Suprapubic skin (tissue), 4 donors: Measurements from ENCODE around the gene PTBP1. TPM values are rescaled to one million over a fixed set of nuclear protein-coding genes. Genes with fewer than 3 reads are reported as not detected.

Experiments
- DNase-seq, 2 donors: peaks; one replicate each; pipeline ENCODE4 v3.0.0-alpha.2; 2019; ENCODE audit warnings: low spot score in 2 of 2
- H3K27ac ChIP-seq: fragments of 200-600 bp; sonication (generic); one replicate; pipeline ENCODE4 v1.5.1; 2019
- H3K27me3 ChIP-seq: fragments of 200-600 bp; sonication (generic); one replicate; pipeline ENCODE4 v1.5.1; 2019
- H3K36me3 ChIP-seq: fragments of 200-600 bp; sonication (generic); one replicate; pipeline ENCODE4 v1.5.1; 2019
- H3K4me1 ChIP-seq: fragments of 200-600 bp; sonication (generic); one replicate; pipeline ENCODE4 v1.5.1; 2019
- H3K4me3 ChIP-seq: fragments of 200-600 bp; sonication (generic); one replicate; pipeline ENCODE4 v1.5.1; 2019; ENCODE audit warnings: mild to moderate bottlenecking
- H3K9me3 ChIP-seq: fragments of 200-600 bp; sonication (generic); one replicate; pipeline ENCODE4 v1.5.1; 2019
- CTCF ChIP-seq, 2 donors: fragments of 200-600 bp in 1 of 2; fragments of 450-650 bp in 1 of 2; sonication (generic) in 1 of 2; IDR thresholded peaks; one replicate each; pipeline ENCODE4 v1.5.1; 2016 to 2019; ENCODE audit warnings: antibody characterized with exemption in 2 of 2, mild to moderate bottlenecking in 1 of 2, moderate library complexity in 1 of 2
- EP300 ChIP-seq: sonication (generic); formaldehyde crosslinking; IDR thresholded peaks from one replicate; pipeline ENCODE4 v1.6.1; 2017; ENCODE audit warnings: antibody characterized with exemption
- POLR2A ChIP-seq, 2 donors: fragments of 450-650 bp; IDR thresholded peaks; one replicate each; pipeline ENCODE4 v1.6.1; 2017; ENCODE audit warnings: antibody characterized with exemption in 2 of 2, mild to moderate bottlenecking in 2 of 2, moderate library complexity in 2 of 2
- POLR2AphosphoS5 ChIP-seq, 3 donors: sonication (generic); formaldehyde crosslinking; IDR thresholded peaks; one replicate each; pipeline ENCODE4 v1.6.1; 2017; ENCODE audit warnings: antibody characterized with exemption in 3 of 3
- WGBS: methylation state at CpG from one replicate; pipeline ENCODE4 v1.1.5; 2018; 5-methylcytosine and 5-hydroxymethylcytosine counted together
- total RNA-seq, 4 donors: library from RNA; depleted of rRNA; stranded (reverse); fragments of >200 nt; gene quantifications; one replicate each; pipeline ENCODE4 v1.1.0, GENCODE V29; 2016

Gene PTBP1
- total RNA-seq, 4 donors from 2014 or later, result 152 to 227 (median 174) TPM

- H3K4me3 ChIP-seq, result no peak overlapping the region
- H3K27ac ChIP-seq, result no peak overlapping the region
- no peaks in the 10 kb centered on the region for H3K9me3 ChIP-seq
- 69% methylated on average over 11 of the region's 13 CpGs for WGBS
- DNase-seq, result no peak
- no peaks in the 10 kb centered on the region for H3K27me3 ChIP-seq
- peaks cover 41% of the 10 kb centered on the region for H3K4me1 ChIP-seq
- TF ChIP-seq CTCF (IDR thresholded peaks at IDR 0.05) (no peak), POLR2A (IDR thresholded peaks at IDR 0.05) (no peak), EP300 (no peak), POLR2AphosphoS5 (IDR thresholded peaks at IDR 0.05) (no peak)
- H3K36me3 ChIP-seq, result no peaks in the 10 kb centered on the region
Measured at GRCh38 chr19:784541-784940, 12.7 kb upstream of the PTBP1 start.

GRCh38 chr19:787536-787935, 9.7 kb upstream of the PTBP1 start:
- no peaks in the 10 kb centered on the region for H3K9me3 ChIP-seq
- no peaks in the 10 kb centered on the region for H3K27me3 ChIP-seq
- peaks cover 43% of the 10 kb centered on the region for H3K4me1 ChIP-seq
- no peak overlapping the region for H3K27ac ChIP-seq
- DNase-seq, result no peak
- 90% methylated on average over 13 of the region's 16 CpGs for WGBS
- H3K4me3 ChIP-seq, result no peak overlapping the region
- H3K36me3 ChIP-seq, result no peaks in the 10 kb centered on the region
- no peak for TF ChIP-seq POLR2A (IDR thresholded peaks at IDR 0.05)
- no peak for TF ChIP-seq CTCF (IDR thresholded peaks at IDR 0.05)
- TF ChIP-seq POLR2AphosphoS5 (IDR thresholded peaks at IDR 0.05), result no peak
- no peak for TF ChIP-seq EP300

- Histone ChIP-seq H3K9me3 (no peaks in the 10 kb centered on the region), H3K4me3 (peak overlapping the region; percentile 6), H3K27ac (peak overlapping the region; percentile 81), H3K4me1 (peaks cover 36% of the 10 kb centered on the region), H3K27me3 (no peaks in the 10 kb centered on the region), H3K36me3 (no peaks in the 10 kb centered on the region)
- WGBS, result 65% methylated on average over 9 of the region's 11 CpGs
- TF ChIP-seq CTCF (IDR thresholded peaks at IDR 0.05) (no peak), POLR2A (IDR thresholded peaks at IDR 0.05) (no peak), EP300 (no peak), POLR2AphosphoS5 (IDR thresholded peaks at IDR 0.05) (no peak)
- no peak for DNase-seq
Measured at GRCh38 chr19:788686-788982, 8.6 kb upstream of the PTBP1 start.

GRCh38 chr19:788983-789700, 8.1 kb upstream of the PTBP1 start:
- H3K36me3 ChIP-seq, result no peaks in the 10 kb centered on the region
- H3K27me3 ChIP-seq, result no peaks in the 10 kb centered on the region
- 35% methylated on average over 19 of the region's 33 CpGs for WGBS
- H3K27ac ChIP-seq, result peak overlapping the region; percentile 81
- TF ChIP-seq POLR2AphosphoS5 (IDR thresholded peaks at IDR 0.05), result no peak
- no peak for TF ChIP-seq EP300
- no peak for TF ChIP-seq POLR2A (IDR thresholded peaks at IDR 0.05)
- TF ChIP-seq CTCF (IDR thresholded peaks at IDR 0.05), result no peak
- no peak for DNase-seq
- no peaks in the 10 kb centered on the region for H3K9me3 ChIP-seq
- H3K4me3 ChIP-seq, result peak overlapping the region; percentile 6
- H3K4me1 ChIP-seq, result peaks cover 36% of the 10 kb centered on the region

- 73% methylated on average over 9 of the region's 9 CpGs for WGBS
- no peak for DNase-seq
- no peaks in the 10 kb centered on the region for H3K9me3 ChIP-seq
- peaks cover 36% of the 10 kb centered on the region for H3K4me1 ChIP-seq
- TF ChIP-seq EP300 (no peak), POLR2A (IDR thresholded peaks at IDR 0.05) (no peak), CTCF (IDR thresholded peaks at IDR 0.05) (no peak), POLR2AphosphoS5 (IDR thresholded peaks at IDR 0.05) (no peak)
- no peaks in the 10 kb centered on the region for H3K27me3 ChIP-seq
- H3K36me3 ChIP-seq, result no peaks in the 10 kb centered on the region
- H3K27ac ChIP-seq, result peak overlapping the region; percentile 81
- H3K4me3 ChIP-seq, result peak overlapping the region; percentile 6
Measured at GRCh38 chr19:789701-790060, 7.6 kb upstream of the PTBP1 start.
